ENCODE measurements around the gene HIPK3.

GRCh38 chr11:33324302-33324985 is 67.3 kb downstream of the HIPK3 start:
- TF ChIP-seq CTCF (IDR thresholded peaks at IDR 0.05), result no peak
- no peak for TF ChIP-seq POLR2A (IDR thresholded peaks at IDR 0.05)
- TF ChIP-seq POLR2AphosphoS5 (IDR thresholded peaks at IDR 0.05; ENCODE audit: insufficient read depth in 1 of 2, low read depth in 1 of 2), result no peak

All from vagina (tissue), 2 donors.